GM12872 (cell line): ENCODE results near the gene HRH1.

Experiments
- CTCF ChIP-seq: IDR thresholded peaks from 3 replicates; pipeline ENCODE4 v1.5.1; 2011; ENCODE audit warnings: low read depth, mild to moderate bottlenecking, low read length, moderate library complexity; ENCODE audit not compliant: insufficient read depth

HRH1 gene

GRCh38 chr3:11154036-11154952, at the start of gene HRH1:
TSS of gene HRH1 (plus strand) at chr3:11154493. CDS start at chr3:11259038, 104,545 bp downstream.
- no peak for TF ChIP-seq CTCF

- TF ChIP-seq CTCF = 0 out of 3 replicates have a peak, but pooled peaks have one; percentile 5
Measured at GRCh38 chr3:11115548-11115947, 38.7 kb upstream of the HRH1 start.

GRCh38 chr3:11116336-11117059, 37.8 kb upstream of the HRH1 start:
- TF ChIP-seq CTCF = no peak

GRCh38 chr3:11117591-11117990, 36.7 kb upstream of the HRH1 start:
- no peak for TF ChIP-seq CTCF

- no peak for TF ChIP-seq CTCF
Measured at GRCh38 chr3:11118181-11118682, 36.1 kb upstream of the HRH1 start.

GRCh38 chr3:11120091-11120805, 34.0 kb upstream of the HRH1 start:
- no peak for TF ChIP-seq CTCF

GRCh38 chr3:11126653-11127052, 27.6 kb upstream of the HRH1 start:
- TF ChIP-seq CTCF = no peak
